K562 (cell line): ENCODE measurements around the gene CBX8. TPM values are rescaled to one million over a fixed set of nuclear protein-coding genes. Genes with fewer than 3 reads are reported as not detected.
A peak's percentile ranks its signal among the peaks of the same experiment; 100 is the strongest.

Source experiments
- EHMT2 ChIP-seq: fragments of 450-650 bp; IDR thresholded peaks from 2 replicates; pipeline ENCODE4 v1.6.1; 2018; ENCODE audit warnings: antibody characterized with exemption
- ILK ChIP-seq: fragments of 450-650 bp; IDR thresholded peaks from 2 replicates; pipeline ENCODE4 v1.6.1; 2016; ENCODE audit warnings: missing genetic modification characterization, low read depth, mild to moderate bottlenecking, missing compliant biosample characterization, moderate library complexity, borderline replicate concordance
- IRF9 ChIP-seq: fragments of 450-650 bp; IDR thresholded peaks from 2 replicates; pipeline ENCODE4 v1.6.1; 2016; ENCODE audit warnings: missing biosample characterization, missing genetic modification characterization
- KAT8 ChIP-seq: fragments of 450-650 bp; IDR thresholded peaks from 2 replicates; pipeline ENCODE4 v1.6.1; 2016; ENCODE audit warnings: low read depth, mild to moderate bottlenecking
- KLF13 ChIP-seq: fragments of 450-650 bp; IDR thresholded peaks from 2 replicates; pipeline ENCODE4 v1.6.1; 2016; ENCODE audit warnings: missing genetic modification characterization, low read depth, mild to moderate bottlenecking, missing compliant biosample characterization, moderate library complexity, borderline replicate concordance
- MAX ChIP-seq: sonication (generic); formaldehyde crosslinking; IDR thresholded peaks from 2 replicates; pipeline ENCODE4 v1.9.0; 2022; ENCODE audit warnings: mild to moderate bottlenecking, missing genetic modification reagents
- PHTF2 ChIP-seq: fragments of 250-450 bp; sonication (Bioruptor Pico); IDR thresholded peaks from 2 replicates; pipeline ENCODE4 v1.5.0; 2021; ENCODE audit warnings: mild to moderate bottlenecking
- PML ChIP-seq: IDR thresholded peaks from 2 replicates; pipeline ENCODE4 v1.6.1; 2012; ENCODE audit warnings: low read length, inconsistent platforms
- RBM22 ChIP-seq: fragments of 200-400 bp; formaldehyde crosslinking; IDR thresholded peaks from 2 replicates; pipeline ENCODE4 v1.6.1; 2018; ENCODE audit warnings: low read length, low read depth; ENCODE audit not compliant: poor library complexity, severe bottlenecking
- SRSF1 ChIP-seq: fragments of 200-400 bp; formaldehyde crosslinking; IDR thresholded peaks from 2 replicates; pipeline ENCODE4 v1.6.1; 2017; ENCODE audit warnings: mild to moderate bottlenecking, low read depth, low read length, moderate library complexity
- ZBTB49 ChIP-seq: sonication (generic); formaldehyde crosslinking; IDR thresholded peaks from 2 replicates; pipeline ENCODE4 v1.8.0; 2022; ENCODE audit warnings: missing genetic modification reagents, mild to moderate bottlenecking, borderline replicate concordance
- ZFX ChIP-seq: sonication (generic); formaldehyde crosslinking; IDR thresholded peaks from 2 replicates; pipeline ENCODE4 v1.8.0; 2022; ENCODE audit warnings: mild to moderate bottlenecking, missing genetic modification reagents, moderate library complexity
- ZNF384 ChIP-seq: IDR thresholded peaks from 2 replicates; pipeline ENCODE4 v1.6.1; 2012; ENCODE audit warnings: low read depth, low read length, improper control_type of control experiment
- ZNF583 ChIP-seq: fragments of 250-450 bp; sonication (Bioruptor Pico); IDR thresholded peaks from 2 replicates; pipeline ENCODE4 v1.4.0; 2020
- ZNF79 ChIP-seq: fragments of 250-450 bp; sonication (Bioruptor Pico); IDR thresholded peaks from 2 replicates; pipeline ENCODE4 v1.4.0; 2020; ENCODE audit warnings: low read depth, mild to moderate bottlenecking, moderate library complexity
- polyA plus RNA-seq, 8 experiments: library from polyadenylated mRNA; depleted of rRNA in 4 of 8; stranded (reverse) in 5 of 8; unstranded in 3 of 8; fragments of >200 nt; fragmentation: Nextera tagmentation in 2 of 8; fragmentation: Illumina TruSeq in 1 of 8; extraction: Ambion mirVana in 2 of 8; extraction: Trizol in 1 of 8; gene quantifications; 2 replicates each; pipeline versions ENCODE4 v1.2.1 to v1.2.3, GENCODE V29; 2011 to 2014; ENCODE audit warnings: inconsistent platforms in 1 of 8, missing spikeins in 1 of 8
- total RNA-seq, 7 experiments: library from RNA; depleted of rRNA in 6 of 7; stranded (reverse); fragments of >200 nt in 6 of 7; fragmentation: Illumina TruSeq in 2 of 7; extraction: Trizol in 2 of 7; gene quantifications; 2 replicates each; pipeline versions ENCODE4 v1.2.1 to v1.2.3, GENCODE V29; 2011 to 2021; ENCODE audit warnings: low replicate concordance in 1 of 7
- TF ChIP-seq, protein P1 (sequence below): sonication (generic); formaldehyde crosslinking; IDR thresholded peaks from 2 replicates; pipeline ENCODE4 v1.8.0; 2022; ENCODE audit warnings: mild to moderate bottlenecking, low read depth, missing genetic modification reagents
- TF ChIP-seq, protein P2 (sequence below): fragments of 250-450 bp; sonication (Bioruptor Pico); IDR thresholded peaks from 2 replicates; pipeline ENCODE4 v1.8.0; 2021; ENCODE audit warnings: moderate library complexity, mild to moderate bottlenecking, inconsistent platforms
- TF ChIP-seq, protein P3 (sequence below): IDR thresholded peaks from 2 replicates; pipeline ENCODE4 v1.6.1; 2016; ENCODE audit warnings: missing genetic modification characterization, missing compliant biosample characterization

Gene CBX8
- total and polyA plus RNA-seq, 9 of the 15 experiments (the other 6 are each of a cell fraction or from before 2014, with no cell fraction given): 0.08 to 11.9 (median 2.6) TPM

DNA sequence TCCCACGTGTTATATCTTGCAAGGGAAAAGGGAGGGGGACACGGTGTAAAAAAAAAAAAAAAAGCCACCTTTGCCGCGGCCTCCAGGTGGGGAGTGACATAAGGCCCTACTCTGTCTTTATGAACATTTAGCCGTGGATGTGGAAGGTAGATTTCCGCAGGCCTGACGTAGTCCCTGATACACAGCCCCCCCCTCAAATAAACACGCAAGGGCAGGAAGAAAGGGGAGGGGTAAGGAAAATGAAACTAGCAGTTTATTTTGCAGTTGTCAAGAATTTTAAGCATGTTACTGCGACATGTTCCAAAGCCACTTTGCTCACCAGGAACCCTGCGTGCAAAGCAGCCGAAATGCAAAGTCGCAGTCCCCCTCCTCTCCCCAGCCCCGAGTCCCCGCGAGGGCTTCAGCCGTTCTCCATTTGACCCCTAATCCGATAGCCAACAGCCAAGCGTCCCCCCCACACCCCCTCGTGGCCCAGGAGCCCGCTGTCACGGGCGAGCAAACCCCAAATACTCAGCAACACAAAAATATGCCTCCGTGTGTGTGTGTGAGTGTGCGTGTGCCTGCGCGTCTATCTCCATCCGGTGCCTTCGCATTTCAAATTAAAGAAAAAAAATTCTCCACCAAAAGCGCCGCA is 41.1 kb upstream of the CBX8 start (continued):
- TF ChIP-seq, protein P1, sequence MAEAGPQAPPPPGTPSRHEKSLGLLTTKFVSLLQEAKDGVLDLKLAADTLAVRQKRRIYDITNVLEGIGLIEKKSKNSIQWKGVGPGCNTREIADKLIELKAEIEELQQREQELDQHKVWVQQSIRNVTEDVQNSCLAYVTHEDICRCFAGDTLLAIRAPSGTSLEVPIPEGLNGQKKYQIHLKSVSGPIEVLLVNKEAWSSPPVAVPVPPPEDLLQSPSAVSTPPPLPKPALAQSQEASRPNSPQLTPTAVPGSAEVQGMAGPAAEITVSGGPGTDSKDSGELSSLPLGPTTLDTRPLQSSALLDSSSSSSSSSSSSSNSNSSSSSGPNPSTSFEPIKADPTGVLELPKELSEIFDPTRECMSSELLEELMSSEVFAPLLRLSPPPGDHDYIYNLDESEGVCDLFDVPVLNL (CRISPR knock-in tag): no peak
- peak; percentile 83 for TF ChIP-seq RBM22
- no peak for TF ChIP-seq ZBTB49
- peak; percentile 61; the same call in 1 of the 2 replicates for TF ChIP-seq PHTF2 (CRISPR knock-in tag)
- TF ChIP-seq, protein P2, sequence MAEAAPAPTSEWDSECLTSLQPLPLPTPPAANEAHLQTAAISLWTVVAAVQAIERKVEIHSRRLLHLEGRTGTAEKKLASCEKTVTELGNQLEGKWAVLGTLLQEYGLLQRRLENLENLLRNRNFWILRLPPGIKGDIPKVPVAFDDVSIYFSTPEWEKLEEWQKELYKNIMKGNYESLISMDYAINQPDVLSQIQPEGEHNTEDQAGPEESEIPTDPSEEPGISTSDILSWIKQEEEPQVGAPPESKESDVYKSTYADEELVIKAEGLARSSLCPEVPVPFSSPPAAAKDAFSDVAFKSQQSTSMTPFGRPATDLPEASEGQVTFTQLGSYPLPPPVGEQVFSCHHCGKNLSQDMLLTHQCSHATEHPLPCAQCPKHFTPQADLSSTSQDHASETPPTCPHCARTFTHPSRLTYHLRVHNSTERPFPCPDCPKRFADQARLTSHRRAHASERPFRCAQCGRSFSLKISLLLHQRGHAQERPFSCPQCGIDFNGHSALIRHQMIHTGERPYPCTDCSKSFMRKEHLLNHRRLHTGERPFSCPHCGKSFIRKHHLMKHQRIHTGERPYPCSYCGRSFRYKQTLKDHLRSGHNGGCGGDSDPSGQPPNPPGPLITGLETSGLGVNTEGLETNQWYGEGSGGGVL (CRISPR knock-in tag): no peak
- no peak for TF ChIP-seq EHMT2
- no peak for TF ChIP-seq KAT8
- TF ChIP-seq KLF13 (tag): no peak
- TF ChIP-seq PML: no peak
- no peak for TF ChIP-seq MAX (CRISPR knock-in tag)
- TF ChIP-seq ILK (tag): no peak
- no peak for TF ChIP-seq SRSF1
- TF ChIP-seq ZNF384: peak; percentile 43; the same call in 1 of the 2 replicates
- TF ChIP-seq ZNF79: no peak
- no peak for TF ChIP-seq ZNF583
- TF ChIP-seq, protein P3, sequence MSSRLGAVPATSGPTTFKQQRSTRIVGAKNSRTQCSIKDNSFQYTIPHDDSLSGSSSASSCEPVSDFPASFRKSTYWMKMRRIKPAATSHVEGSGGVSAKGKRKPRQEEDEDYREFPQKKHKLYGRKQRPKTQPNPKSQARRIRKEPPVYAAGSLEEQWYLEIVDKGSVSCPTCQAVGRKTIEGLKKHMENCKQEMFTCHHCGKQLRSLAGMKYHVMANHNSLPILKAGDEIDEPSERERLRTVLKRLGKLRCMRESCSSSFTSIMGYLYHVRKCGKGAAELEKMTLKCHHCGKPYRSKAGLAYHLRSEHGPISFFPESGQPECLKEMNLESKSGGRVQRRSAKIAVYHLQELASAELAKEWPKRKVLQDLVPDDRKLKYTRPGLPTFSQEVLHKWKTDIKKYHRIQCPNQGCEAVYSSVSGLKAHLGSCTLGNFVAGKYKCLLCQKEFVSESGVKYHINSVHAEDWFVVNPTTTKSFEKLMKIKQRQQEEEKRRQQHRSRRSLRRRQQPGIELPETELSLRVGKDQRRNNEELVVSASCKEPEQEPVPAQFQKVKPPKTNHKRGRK (tag): peak; percentile 62
- no peak for TF ChIP-seq IRF9 (tag)
- no peak for TF ChIP-seq ZFX (CRISPR knock-in tag)
